K562 (cell line): ENCODE data around the gene GPR78. TPM values are rescaled to one million over a fixed set of nuclear protein-coding genes. Genes with fewer than 3 reads are reported as not detected.

Experiments used
- EWSR1 ChIP-seq: fragments of 450-650 bp; IDR thresholded peaks from 2 replicates; pipeline ENCODE4 v1.6.1; 2018; ENCODE audit warnings: borderline replicate concordance, mild to moderate bottlenecking, low read depth, moderate library complexity; ENCODE audit not compliant: partially characterized antibody
- FIP1L1 ChIP-seq: fragments of 200-400 bp; formaldehyde crosslinking; IDR thresholded peaks from 2 replicates; pipeline ENCODE4 v1.6.1; 2018; ENCODE audit warnings: mild to moderate bottlenecking, low read depth, low read length; ENCODE audit not compliant: poor library complexity, severe bottlenecking
- GABPB1 ChIP-seq: sonication (generic); formaldehyde crosslinking; IDR thresholded peaks from 2 replicates; pipeline ENCODE4 v1.8.0; 2022; ENCODE audit warnings: mild to moderate bottlenecking, missing genetic modification reagents
- ILK ChIP-seq: fragments of 450-650 bp; IDR thresholded peaks from 2 replicates; pipeline ENCODE4 v1.6.1; 2016; ENCODE audit warnings: missing genetic modification characterization, low read depth, mild to moderate bottlenecking, missing compliant biosample characterization, moderate library complexity, borderline replicate concordance
- JUND ChIP-seq, 2 experiments: IDR thresholded peaks; 2 replicates in 1 of 2; 3 replicates in 1 of 2; pipeline ENCODE4 v1.6.1; 2011; ENCODE audit warnings: borderline replicate concordance in 2 of 2, low read depth in 2 of 2, low read length in 2 of 2, improper control_type of control experiment in 1 of 2, missing biosample characterization in 1 of 2, missing genetic modification characterization in 1 of 2, missing genetic modification reagents in 1 of 2
- KLF13 ChIP-seq: fragments of 450-650 bp; IDR thresholded peaks from 2 replicates; pipeline ENCODE4 v1.6.1; 2016; ENCODE audit warnings: missing genetic modification characterization, low read depth, mild to moderate bottlenecking, missing compliant biosample characterization, moderate library complexity, borderline replicate concordance
- MBD1 ChIP-seq: fragments of 250-450 bp; sonication (Bioruptor Pico); IDR thresholded peaks from 2 replicates; pipeline ENCODE4 v1.8.0; 2022; ENCODE audit warnings: inconsistent platforms
- NKRF ChIP-seq: fragments of 450-650 bp; IDR thresholded peaks from 2 replicates; pipeline ENCODE4 v1.6.1; 2016; ENCODE audit warnings: borderline replicate concordance
- TEAD2 ChIP-seq: fragments of 450-650 bp; IDR thresholded peaks from 2 replicates; pipeline ENCODE4 v1.6.1; 2016; ENCODE audit warnings: missing genetic modification characterization, control low read depth, missing compliant biosample characterization
- ZKSCAN1 ChIP-seq: fragments of 150-350 bp; IDR thresholded peaks from 2 replicates; pipeline ENCODE4 v1.6.1; 2016; ENCODE audit warnings: low read depth, low read length
- polyA plus RNA-seq, 8 experiments: library from polyadenylated mRNA; depleted of rRNA in 4 of 8; stranded (reverse) in 5 of 8; unstranded in 3 of 8; fragments of >200 nt; fragmentation: Nextera tagmentation in 2 of 8; fragmentation: Illumina TruSeq in 1 of 8; extraction: Ambion mirVana in 2 of 8; extraction: Trizol in 1 of 8; gene quantifications; 2 replicates each; pipeline versions ENCODE4 v1.2.1 to v1.2.3, GENCODE V29; 2011 to 2014; ENCODE audit warnings: inconsistent platforms in 1 of 8, missing spikeins in 1 of 8
- total RNA-seq, 7 experiments: library from RNA; depleted of rRNA in 6 of 7; stranded (reverse); fragments of >200 nt in 6 of 7; fragmentation: Illumina TruSeq in 2 of 7; extraction: Trizol in 2 of 7; gene quantifications; 2 replicates each; pipeline versions ENCODE4 v1.2.1 to v1.2.3, GENCODE V29; 2011 to 2021; ENCODE audit warnings: low replicate concordance in 1 of 7

Gene GPR78
- total and polyA plus RNA-seq, 9 of the 15 experiments (the other 6 are each of a cell fraction or from before 2014, with no cell fraction given): 0.04 to 0.13 (median 0.07) TPM; not detected in 4

- 0 out of 2 replicates have a peak, but pooled peaks have one; percentile 8 for TF ChIP-seq JUND (IDR thresholded peaks at IDR 0.05; ENCODE audit: borderline replicate concordance, low read depth, low read length)
- no peak for TF ChIP-seq JUND (tag; IDR thresholded peaks at IDR 0.05; ENCODE audit: borderline replicate concordance, low read depth, low read length)
- TF ChIP-seq TEAD2 (tag): no peak
- TF ChIP-seq GABPB1 (CRISPR knock-in tag): no peak
- TF ChIP-seq FIP1L1: no peak
- peak; percentile 68; the same call in 1 of the 2 replicates for TF ChIP-seq ZKSCAN1
- TF ChIP-seq ILK (tag): no peak
- no peak for TF ChIP-seq NKRF
- no peak for TF ChIP-seq KLF13
- TF ChIP-seq MBD1 (CRISPR knock-in tag): no peak
- TF ChIP-seq EWSR1: no peak
Measured at GRCh38 chr4:8559524-8560264, 20.5 kb upstream of the GPR78 start (continued).
